Glutamatergic neuron (in vitro differentiated cells): ENCODE measurements around the gene ASTE1. TPM values are rescaled to one million over a fixed set of nuclear protein-coding genes. Genes with fewer than 3 reads are reported as not detected.

Source experiments
- DNase-seq: peaks from one replicate; pipeline ENCODE4 v3.0.0; 2022
- H3K27ac Mint-ChIP-seq: one replicate; pipeline ENCODE4 v1.8.0; 2020; ENCODE audit warnings: mild to moderate bottlenecking, mixed read lengths, inconsistent platforms; ENCODE audit not compliant: unreplicated experiment
- H3K27me3 Mint-ChIP-seq: one replicate; pipeline ENCODE4 v1.8.0; 2020; ENCODE audit warnings: mild to moderate bottlenecking, moderate library complexity, mixed read lengths, inconsistent platforms; ENCODE audit not compliant: unreplicated experiment
- H3K36me3 Mint-ChIP-seq: one replicate; pipeline ENCODE4 v1.8.0; 2020; ENCODE audit warnings: mild to moderate bottlenecking, mixed read lengths, inconsistent platforms; ENCODE audit not compliant: unreplicated experiment
- H3K4me1 Mint-ChIP-seq: one replicate; pipeline ENCODE4 v1.8.0; 2020; ENCODE audit warnings: mild to moderate bottlenecking, low read depth, mixed read lengths, inconsistent platforms; ENCODE audit not compliant: unreplicated experiment
- H3K4me3 Mint-ChIP-seq: one replicate; pipeline ENCODE4 v1.8.0; 2020; ENCODE audit warnings: mild to moderate bottlenecking, mixed read lengths, inconsistent platforms; ENCODE audit not compliant: unreplicated experiment
- H3K9me3 Mint-ChIP-seq: one replicate; pipeline ENCODE4 v1.8.0; 2020; ENCODE audit warnings: mild to moderate bottlenecking, moderate library complexity, mixed read lengths, inconsistent platforms; ENCODE audit not compliant: unreplicated experiment
- total RNA-seq: library from RNA; stranded (reverse); fragmentation: NEBNext Ultra II Directional; extraction: Animal tissue kit (Norgen Biotek cat#: 25700); gene quantifications from one replicate; pipeline ENCODE4 v1.2.1, GENCODE V29; 2021; ENCODE audit not compliant: unreplicated experiment
- TF ChIP-seq, protein P1 (sequence below): fragments of 200-600 bp; sonication (generic); IDR thresholded peaks from one replicate; pipeline ENCODE4 v1.5.0; 2021; ENCODE audit not compliant: partially characterized antibody, unreplicated experiment

The ASTE1 gene
- total RNA-seq, 1 donor from 2014 or later: 5.8 TPM

DNA sequence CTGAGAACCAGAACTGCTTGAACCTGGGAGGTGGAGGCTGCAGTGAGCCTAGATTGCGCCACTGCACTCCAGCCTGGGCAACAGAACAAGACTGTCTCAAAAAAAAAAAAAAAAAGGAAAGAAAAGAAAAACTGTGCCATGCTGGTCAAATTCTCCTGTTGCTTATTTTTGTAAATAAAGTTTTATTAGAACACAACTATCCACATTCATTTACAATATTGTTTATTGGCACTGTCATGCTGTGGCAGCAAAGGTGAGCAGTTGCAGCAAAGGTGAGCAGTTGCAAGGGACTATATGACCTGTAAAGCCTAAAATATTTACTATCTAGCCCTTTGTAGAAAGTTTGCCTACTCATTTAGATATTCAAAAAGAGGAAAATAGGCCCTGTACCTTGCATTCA is 18.3 kb downstream of the ASTE1 start:
- DNase-seq: no peak
- H3K27ac Mint-ChIP-seq: no peak overlapping the region
- peaks cover 2% of the 10 kb centered on the region for H3K27me3 Mint-ChIP-seq
- TF ChIP-seq, protein P1, sequence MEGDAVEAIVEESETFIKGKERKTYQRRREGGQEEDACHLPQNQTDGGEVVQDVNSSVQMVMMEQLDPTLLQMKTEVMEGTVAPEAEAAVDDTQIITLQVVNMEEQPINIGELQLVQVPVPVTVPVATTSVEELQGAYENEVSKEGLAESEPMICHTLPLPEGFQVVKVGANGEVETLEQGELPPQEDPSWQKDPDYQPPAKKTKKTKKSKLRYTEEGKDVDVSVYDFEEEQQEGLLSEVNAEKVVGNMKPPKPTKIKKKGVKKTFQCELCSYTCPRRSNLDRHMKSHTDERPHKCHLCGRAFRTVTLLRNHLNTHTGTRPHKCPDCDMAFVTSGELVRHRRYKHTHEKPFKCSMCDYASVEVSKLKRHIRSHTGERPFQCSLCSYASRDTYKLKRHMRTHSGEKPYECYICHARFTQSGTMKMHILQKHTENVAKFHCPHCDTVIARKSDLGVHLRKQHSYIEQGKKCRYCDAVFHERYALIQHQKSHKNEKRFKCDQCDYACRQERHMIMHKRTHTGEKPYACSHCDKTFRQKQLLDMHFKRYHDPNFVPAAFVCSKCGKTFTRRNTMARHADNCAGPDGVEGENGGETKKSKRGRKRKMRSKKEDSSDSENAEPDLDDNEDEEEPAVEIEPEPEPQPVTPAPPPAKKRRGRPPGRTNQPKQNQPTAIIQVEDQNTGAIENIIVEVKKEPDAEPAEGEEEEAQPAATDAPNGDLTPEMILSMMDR: no peak
- H3K4me1 Mint-ChIP-seq: no peaks in the 10 kb centered on the region
- H3K4me3 Mint-ChIP-seq: no peak overlapping the region
- no peaks in the 10 kb centered on the region for H3K9me3 Mint-ChIP-seq
- H3K36me3 Mint-ChIP-seq: no peaks in the 10 kb centered on the region

DNA sequence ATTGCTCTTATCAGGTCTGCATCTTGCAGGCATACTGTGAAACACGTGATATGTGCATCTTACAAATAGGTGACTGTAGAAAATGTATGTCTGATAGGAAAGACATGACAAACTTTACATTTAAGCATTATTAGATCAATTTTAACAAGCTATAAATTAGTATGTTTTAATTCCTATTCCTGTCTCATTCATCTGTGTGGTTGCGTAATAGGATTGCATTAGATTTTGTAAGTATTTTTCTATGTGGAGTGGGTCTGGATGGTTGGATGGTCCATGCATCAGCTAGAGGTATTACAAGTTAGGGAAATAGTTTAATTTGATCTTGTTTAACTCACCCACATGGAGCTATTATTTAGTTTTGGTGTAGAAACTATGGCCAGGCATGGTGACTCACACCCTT is 18.8 kb downstream of the ASTE1 start:
- Mint-ChIP-seq H3K27me3 (peaks cover 2% of the 10 kb centered on the region), H3K4me3 (no peak overlapping the region), H3K4me1 (no peaks in the 10 kb centered on the region), H3K27ac (no peak overlapping the region), H3K9me3 (no peaks in the 10 kb centered on the region), H3K36me3 (no peaks in the 10 kb centered on the region)
- TF ChIP-seq, protein P1: no peak
- DNase-seq: no peak

DNA sequence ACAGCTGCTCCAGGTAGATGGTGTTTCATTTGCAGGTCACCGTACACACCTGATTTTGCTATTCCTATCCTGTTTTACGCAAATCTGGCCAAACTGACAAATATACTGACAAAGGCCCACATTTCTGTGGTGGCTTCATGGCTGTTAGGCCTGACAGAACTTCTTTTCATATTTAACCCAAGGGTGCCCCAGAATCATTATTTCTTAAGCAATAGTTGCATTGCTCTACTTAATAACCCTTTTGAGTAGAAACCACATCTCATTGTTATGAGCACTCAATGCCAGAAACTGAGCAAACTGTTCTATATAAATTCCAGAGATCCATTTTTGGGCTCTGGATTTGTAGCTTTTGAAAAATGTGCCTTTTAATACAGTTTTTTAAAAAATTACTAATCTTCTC is 19.4 kb downstream of the ASTE1 start:
- Mint-ChIP-seq H3K36me3 (no peaks in the 10 kb centered on the region), H3K9me3 (no peaks in the 10 kb centered on the region), H3K27ac (no peak overlapping the region), H3K4me1 (no peaks in the 10 kb centered on the region), H3K4me3 (no peak overlapping the region), H3K27me3 (peaks cover 2% of the 10 kb centered on the region)
- no peak for DNase-seq
- TF ChIP-seq, protein P1: no peak

DNA sequence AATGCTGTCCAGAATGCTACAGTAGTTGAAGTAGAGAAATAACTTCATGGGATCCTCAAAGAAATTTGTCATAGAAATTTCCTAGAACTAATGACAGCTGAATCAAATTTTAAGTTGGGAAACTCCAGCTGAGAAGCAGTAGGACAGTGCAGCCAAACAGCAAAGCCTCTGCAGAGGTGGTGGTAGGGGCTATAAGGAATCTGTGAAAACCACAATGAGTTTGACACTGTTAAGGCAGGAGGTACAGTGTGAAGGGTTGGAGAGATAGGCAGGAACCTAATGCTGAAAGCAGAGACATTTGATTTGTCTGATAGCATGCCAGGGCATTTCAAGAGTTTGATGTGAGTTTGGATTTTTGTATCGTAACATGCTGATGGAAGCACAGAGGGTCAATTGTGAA is 22.0 kb downstream of the ASTE1 start:
- Mint-ChIP-seq H3K4me3 (no peak overlapping the region), H3K27me3 (peaks cover 2% of the 10 kb centered on the region), H3K36me3 (no peaks in the 10 kb centered on the region), H3K4me1 (no peaks in the 10 kb centered on the region), H3K27ac (no peak overlapping the region), H3K9me3 (no peaks in the 10 kb centered on the region)
- DNase-seq: no peak
- TF ChIP-seq, protein P1: no peak

DNA sequence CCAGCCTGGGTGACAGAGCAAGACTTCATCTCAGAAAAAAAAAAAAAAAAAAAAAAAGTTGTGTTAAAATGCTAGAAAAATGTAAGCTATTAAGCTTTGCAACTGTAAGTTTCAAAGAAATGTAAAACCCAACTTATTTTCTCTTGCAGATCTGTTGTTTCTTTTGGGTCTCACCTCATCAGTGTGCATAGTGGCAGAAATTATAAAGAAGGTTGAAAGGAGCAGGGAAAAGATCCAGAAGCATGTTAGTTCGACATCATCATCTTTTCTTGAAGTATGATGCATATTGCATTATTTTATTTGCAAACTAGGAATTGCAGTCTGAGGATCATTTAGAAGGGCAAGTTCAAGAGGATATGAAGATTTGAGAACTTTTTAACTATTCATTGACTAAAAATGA is 25.6 kb downstream of the ASTE1 start:
- TF ChIP-seq, protein P1: no peak
- H3K4me1 Mint-ChIP-seq: no peaks in the 10 kb centered on the region
- DNase-seq: no peak
- no peak overlapping the region for H3K27ac Mint-ChIP-seq
- H3K9me3 Mint-ChIP-seq: no peaks in the 10 kb centered on the region
- no peak overlapping the region for H3K4me3 Mint-ChIP-seq
- peaks cover 2% of the 10 kb centered on the region for H3K27me3 Mint-ChIP-seq
- no peaks in the 10 kb centered on the region for H3K36me3 Mint-ChIP-seq
